Loucy (cell line): Measurements from ENCODE around the gene COMMD1.

Source experiments
- H2AFZ ChIP-seq: fragments of 200-600 bp; sonication (generic); 2 replicates; pipeline ENCODE4 v1.6.0; 2016; ENCODE audit warnings: antibody characterized with exemption, mild to moderate bottlenecking, low read length, moderate library complexity
- H3F3A ChIP-seq: fragments of 200-600 bp; 2 replicates; pipeline ENCODE4 v1.6.0; 2016; ENCODE audit warnings: antibody characterized with exemption, low read depth, mild to moderate bottlenecking
- H3K27me3 ChIP-seq: fragments of 200-600 bp; sonication (generic); 2 replicates; pipeline ENCODE4 v1.6.1; 2014; ENCODE audit warnings: low read length, mild to moderate bottlenecking; ENCODE audit not compliant: insufficient read depth, poor library complexity, severe bottlenecking
- H3K36me3 ChIP-seq: fragments of 200-600 bp; sonication (generic); 2 replicates; pipeline ENCODE4 v1.6.1; 2016; ENCODE audit warnings: low read length; ENCODE audit not compliant: insufficient read depth
- H3K4me1 ChIP-seq: fragments of 200-600 bp; sonication (generic); 2 replicates; pipeline ENCODE4 v1.5.1; 2014; ENCODE audit warnings: low read length, mild to moderate bottlenecking; ENCODE audit not compliant: insufficient read depth, poor library complexity, severe bottlenecking
- H3K4me2 ChIP-seq: fragments of 200-600 bp; sonication (generic); 2 replicates; pipeline ENCODE4 v1.6.0; 2014; ENCODE audit warnings: antibody characterized with exemption, low read length, low read depth, mild to moderate bottlenecking; ENCODE audit not compliant: poor library complexity, severe bottlenecking
- H3K4me3 ChIP-seq: fragments of 200-600 bp; sonication (generic); 2 replicates; pipeline ENCODE4 v1.5.1; 2014; ENCODE audit warnings: low read length, mild to moderate bottlenecking, mixed read lengths; ENCODE audit not compliant: poor library complexity, severe bottlenecking
- H3K79me2 ChIP-seq: fragments of 200-600 bp; sonication (generic); 2 replicates; pipeline ENCODE4 v1.6.1; 2014; ENCODE audit warnings: low read length; ENCODE audit not compliant: insufficient read depth
- H3K9ac ChIP-seq: fragments of 200-600 bp; sonication (generic); 2 replicates; pipeline ENCODE4 v1.6.0; 2014; ENCODE audit warnings: mild to moderate bottlenecking, low read depth, low read length, moderate library complexity; ENCODE audit not compliant: poor library complexity, severe bottlenecking
- H3K9me2 ChIP-seq: fragments of 200-600 bp; sonication (generic); replicated peaks from 2 replicates; pipeline ENCODE4 v1.6.1; 2016; ENCODE audit warnings: low read depth, low read length, mixed read lengths
- H3K9me3 ChIP-seq: fragments of 200-600 bp; sonication (generic); 2 replicates; pipeline ENCODE4 v1.6.1; 2014; ENCODE audit warnings: mild to moderate bottlenecking, antibody characterized with exemption, low read length, low read depth; ENCODE audit not compliant: insufficient read depth
- H4K20me1 ChIP-seq: fragments of 200-600 bp; sonication (generic); 2 replicates; pipeline ENCODE4 v1.6.0; 2014; ENCODE audit warnings: antibody characterized with exemption, low read length, mild to moderate bottlenecking; ENCODE audit not compliant: insufficient read depth, poor library complexity, severe bottlenecking
- EZH2phosphoT487 ChIP-seq: fragments of 200-600 bp; IDR thresholded peaks from 2 replicates; pipeline ENCODE4 v1.6.1; 2018; ENCODE audit warnings: antibody characterized with exemption, mild to moderate bottlenecking, moderate library complexity, borderline replicate concordance
- TF ChIP-seq, protein P1 (sequence below): fragments of 200-600 bp; sonication (generic); conservative IDR thresholded peaks from 2 replicates; pipeline ENCODE4 v1.5.1; 2014; ENCODE audit warnings: mild to moderate bottlenecking, antibody characterized with exemption, low read length

The COMMD1 gene

DNA sequence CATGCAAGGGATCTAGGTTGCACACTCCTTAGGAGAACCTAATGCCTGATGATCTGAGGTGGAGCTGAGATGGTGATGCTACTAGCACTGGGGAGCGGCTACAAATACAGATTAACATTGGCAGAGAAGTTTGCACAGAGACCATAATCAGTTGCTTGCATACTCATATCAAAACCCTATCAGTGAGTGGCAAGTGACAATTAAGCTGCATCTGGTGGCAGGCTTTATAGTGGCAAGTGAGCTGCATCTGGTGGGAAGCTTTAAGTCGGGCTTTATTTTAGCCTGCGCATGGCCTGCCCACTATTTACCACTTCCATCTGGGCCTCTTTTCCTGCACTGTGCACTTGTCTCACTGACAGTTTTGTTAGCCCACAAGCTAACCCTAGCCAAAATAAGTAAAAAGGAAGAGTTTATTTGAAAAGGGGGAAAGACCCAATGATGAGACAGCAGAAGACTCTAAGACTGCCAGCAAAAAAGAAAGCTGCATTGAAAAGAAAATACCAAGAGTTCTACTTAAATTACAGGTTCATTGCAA lies 149.5 kb downstream of the COMMD1 start:
- no peak for TF ChIP-seq EZH2phosphoT487
- TF ChIP-seq, protein P1, sequence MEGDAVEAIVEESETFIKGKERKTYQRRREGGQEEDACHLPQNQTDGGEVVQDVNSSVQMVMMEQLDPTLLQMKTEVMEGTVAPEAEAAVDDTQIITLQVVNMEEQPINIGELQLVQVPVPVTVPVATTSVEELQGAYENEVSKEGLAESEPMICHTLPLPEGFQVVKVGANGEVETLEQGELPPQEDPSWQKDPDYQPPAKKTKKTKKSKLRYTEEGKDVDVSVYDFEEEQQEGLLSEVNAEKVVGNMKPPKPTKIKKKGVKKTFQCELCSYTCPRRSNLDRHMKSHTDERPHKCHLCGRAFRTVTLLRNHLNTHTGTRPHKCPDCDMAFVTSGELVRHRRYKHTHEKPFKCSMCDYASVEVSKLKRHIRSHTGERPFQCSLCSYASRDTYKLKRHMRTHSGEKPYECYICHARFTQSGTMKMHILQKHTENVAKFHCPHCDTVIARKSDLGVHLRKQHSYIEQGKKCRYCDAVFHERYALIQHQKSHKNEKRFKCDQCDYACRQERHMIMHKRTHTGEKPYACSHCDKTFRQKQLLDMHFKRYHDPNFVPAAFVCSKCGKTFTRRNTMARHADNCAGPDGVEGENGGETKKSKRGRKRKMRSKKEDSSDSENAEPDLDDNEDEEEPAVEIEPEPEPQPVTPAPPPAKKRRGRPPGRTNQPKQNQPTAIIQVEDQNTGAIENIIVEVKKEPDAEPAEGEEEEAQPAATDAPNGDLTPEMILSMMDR = no peak
- Histone ChIP-seq H3K9me2 (no peaks in the 10 kb centered on the region), H3K27me3 (no peaks in the 10 kb centered on the region), H3K9ac (peak overlapping the region; percentile 85), H3K36me3 (no peaks in the 10 kb centered on the region), H3K4me3 (peak overlapping the region; percentile 68), H3F3A (peaks cover 35% of the 10 kb centered on the region), H3K79me2 (peaks cover 57% of the 10 kb centered on the region), H2AFZ (no peak overlapping the region), H3K4me2 (peak overlapping the region; percentile 77), H3K4me1 (peaks cover 84% of the 10 kb centered on the region), H3K9me3 (no peaks in the 10 kb centered on the region), H4K20me1 (no peaks in the 10 kb centered on the region)

DNA sequence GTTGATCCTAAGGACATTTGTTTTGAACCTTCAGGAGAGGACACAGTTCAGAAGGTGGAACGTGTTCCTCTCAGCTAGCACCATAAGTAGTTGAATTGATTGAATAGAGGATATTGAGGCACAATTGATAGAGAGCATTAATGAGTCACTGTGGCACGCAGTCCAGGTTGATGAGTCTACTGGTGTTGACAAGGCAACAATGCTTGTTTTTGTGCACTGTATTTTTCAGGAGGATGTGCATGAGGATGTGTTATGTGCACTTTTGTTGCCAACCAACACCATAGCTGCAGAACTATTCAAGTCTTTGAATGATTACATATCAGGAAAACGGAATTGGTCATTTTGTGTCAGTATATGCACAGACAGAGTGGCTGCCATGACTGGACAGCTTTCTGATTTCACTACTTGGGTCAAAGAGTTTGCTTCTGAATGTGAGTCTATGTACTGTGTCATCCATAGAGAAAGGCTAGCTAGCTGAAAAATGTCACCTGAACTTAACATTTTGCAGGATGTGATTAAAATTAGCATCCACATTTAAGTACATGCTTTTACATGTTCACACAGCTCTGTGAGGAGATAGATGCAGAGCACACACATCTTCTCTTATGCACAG lies 150.4 kb downstream of the COMMD1 start:
- peaks cover 35% of the 10 kb centered on the region for H3F3A ChIP-seq
- no peak for TF ChIP-seq EZH2phosphoT487
- TF ChIP-seq, protein P1 = no peak
- H3K9ac ChIP-seq = peak overlapping the region; percentile 85
- H3K4me2 ChIP-seq = peak overlapping the region; percentile 77
- H3K27me3 ChIP-seq = no peaks in the 10 kb centered on the region
- no peaks in the 10 kb centered on the region for H3K9me3 ChIP-seq
- no peaks in the 10 kb centered on the region for H3K9me2 ChIP-seq
- no peaks in the 10 kb centered on the region for H3K36me3 ChIP-seq
- H3K79me2 ChIP-seq = peaks cover 60% of the 10 kb centered on the region
- peak overlapping the region; percentile 68 for H3K4me3 ChIP-seq
- no peak overlapping the region for H2AFZ ChIP-seq
- no peaks in the 10 kb centered on the region for H4K20me1 ChIP-seq
- H3K4me1 ChIP-seq = peaks cover 83% of the 10 kb centered on the region

- H3K4me2 ChIP-seq = peak overlapping the region; percentile 77
- H3K9me3 ChIP-seq = no peaks in the 10 kb centered on the region
- peaks cover 86% of the 10 kb centered on the region for H3K4me1 ChIP-seq
- no peaks in the 10 kb centered on the region for H3K36me3 ChIP-seq
- TF ChIP-seq EZH2phosphoT487 = no peak
- TF ChIP-seq, protein P1 = no peak
- H4K20me1 ChIP-seq = no peaks in the 10 kb centered on the region
- no peak overlapping the region for H2AFZ ChIP-seq
- H3K9ac ChIP-seq = peak overlapping the region; percentile 85
- no peaks in the 10 kb centered on the region for H3K9me2 ChIP-seq
- H3K27me3 ChIP-seq = no peaks in the 10 kb centered on the region
- H3K4me3 ChIP-seq = peak overlapping the region; percentile 68
- H3K79me2 ChIP-seq = peaks cover 65% of the 10 kb centered on the region
- H3F3A ChIP-seq = peaks cover 35% of the 10 kb centered on the region
Observed at GRCh38 chr2:62056341-62056740, 150.9 kb downstream of the COMMD1 start.
